Ovary (tissue), 3 donors: ENCODE measurements around the gene GSK3A.

Source experiments
- CTCF ChIP-seq, 3 donors: fragments of 450-650 bp in 2 of 3; fragments of 200-600 bp in 1 of 3; IDR thresholded peaks; one replicate each; pipeline versions ENCODE4 v1.5.1 to v1.8.0; 2016 to 2022; ENCODE audit warnings: antibody characterized with exemption in 3 of 3, mild to moderate bottlenecking in 1 of 3
- EP300 ChIP-seq: sonication (generic); formaldehyde crosslinking; IDR thresholded peaks from one replicate; pipeline ENCODE4 v1.6.1; 2017; ENCODE audit warnings: antibody characterized with exemption
- POLR2A ChIP-seq: fragments of 450-650 bp; IDR thresholded peaks from one replicate; pipeline ENCODE4 v1.6.1; 2017; ENCODE audit warnings: antibody characterized with exemption, mild to moderate bottlenecking, moderate library complexity
- donor health status: DM: no; HTN: no; CAD: no.

GRCh38 chr19:42273407-42274064 is 31.1 kb upstream of the GSK3A start:
- TF ChIP-seq CTCF (IDR thresholded peaks at IDR 0.05) (no peak), EP300 (no peak), POLR2A (no peak)
